ENCODE results near the gene ME1.

- no peak for TF ChIP-seq REST (IDR thresholded peaks at IDR 0.05; ENCODE audit: insufficient read depth in 1 of 2, low read depth in 2 of 2, low read length in 2 of 2)
- TF ChIP-seq POLR2AphosphoS5 (IDR thresholded peaks at IDR 0.05; ENCODE audit: low read depth, low read length), result no peak
Observed at GRCh38 chr6:83464381-83465140, 33.7 kb upstream of the ME1 start.
